ENCODE data around the gene APOL1.
A peak's percentile ranks its signal among the peaks of the same experiment; 100 is the strongest.

The APOL1 gene

DNA sequence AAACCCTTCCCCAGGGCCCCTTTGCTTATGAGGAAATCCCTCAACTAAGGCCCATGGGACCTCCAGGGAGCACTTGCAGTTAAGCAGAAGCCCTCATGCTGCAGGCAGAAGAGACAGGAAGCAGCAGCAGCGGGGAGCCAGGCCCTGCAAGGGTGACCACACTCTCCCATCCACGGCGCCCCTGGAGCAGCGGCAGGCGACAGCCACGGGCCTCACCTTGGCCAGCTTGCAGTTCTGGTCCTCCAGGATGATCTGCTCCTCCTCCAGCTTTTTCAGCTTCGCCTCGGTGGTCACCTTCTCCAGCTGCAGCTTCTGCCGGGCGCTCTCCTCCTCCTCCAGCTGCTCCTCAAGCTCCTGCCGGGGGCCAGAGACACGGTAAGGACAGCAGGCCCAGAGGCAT, 47.0 kb downstream of the APOL1 start:
- no peaks in the 10 kb centered on the region for H3K27me3 ChIP-seq
- H3K4me3 ChIP-seq (ENCODE audit: low read depth in 1 of 2, low read length in 1 of 2), result no peak overlapping the region
- H3K27ac ChIP-seq, result no peak overlapping the region
- no peaks in the 10 kb centered on the region for H3K4me1 ChIP-seq (ENCODE audit: control insufficient read depth in 1 of 2, insufficient read depth in 1 of 2, low read depth in 1 of 2, low read length in 1 of 2)
- TF ChIP-seq, protein P1, sequence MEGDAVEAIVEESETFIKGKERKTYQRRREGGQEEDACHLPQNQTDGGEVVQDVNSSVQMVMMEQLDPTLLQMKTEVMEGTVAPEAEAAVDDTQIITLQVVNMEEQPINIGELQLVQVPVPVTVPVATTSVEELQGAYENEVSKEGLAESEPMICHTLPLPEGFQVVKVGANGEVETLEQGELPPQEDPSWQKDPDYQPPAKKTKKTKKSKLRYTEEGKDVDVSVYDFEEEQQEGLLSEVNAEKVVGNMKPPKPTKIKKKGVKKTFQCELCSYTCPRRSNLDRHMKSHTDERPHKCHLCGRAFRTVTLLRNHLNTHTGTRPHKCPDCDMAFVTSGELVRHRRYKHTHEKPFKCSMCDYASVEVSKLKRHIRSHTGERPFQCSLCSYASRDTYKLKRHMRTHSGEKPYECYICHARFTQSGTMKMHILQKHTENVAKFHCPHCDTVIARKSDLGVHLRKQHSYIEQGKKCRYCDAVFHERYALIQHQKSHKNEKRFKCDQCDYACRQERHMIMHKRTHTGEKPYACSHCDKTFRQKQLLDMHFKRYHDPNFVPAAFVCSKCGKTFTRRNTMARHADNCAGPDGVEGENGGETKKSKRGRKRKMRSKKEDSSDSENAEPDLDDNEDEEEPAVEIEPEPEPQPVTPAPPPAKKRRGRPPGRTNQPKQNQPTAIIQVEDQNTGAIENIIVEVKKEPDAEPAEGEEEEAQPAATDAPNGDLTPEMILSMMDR (IDR thresholded peaks at IDR 0.05), result no peak
- peaks cover 11% of the 10 kb centered on the region for H3K9me3 ChIP-seq
- H3K36me3 ChIP-seq, result peaks cover 100% of the 10 kb centered on the region

DNA sequence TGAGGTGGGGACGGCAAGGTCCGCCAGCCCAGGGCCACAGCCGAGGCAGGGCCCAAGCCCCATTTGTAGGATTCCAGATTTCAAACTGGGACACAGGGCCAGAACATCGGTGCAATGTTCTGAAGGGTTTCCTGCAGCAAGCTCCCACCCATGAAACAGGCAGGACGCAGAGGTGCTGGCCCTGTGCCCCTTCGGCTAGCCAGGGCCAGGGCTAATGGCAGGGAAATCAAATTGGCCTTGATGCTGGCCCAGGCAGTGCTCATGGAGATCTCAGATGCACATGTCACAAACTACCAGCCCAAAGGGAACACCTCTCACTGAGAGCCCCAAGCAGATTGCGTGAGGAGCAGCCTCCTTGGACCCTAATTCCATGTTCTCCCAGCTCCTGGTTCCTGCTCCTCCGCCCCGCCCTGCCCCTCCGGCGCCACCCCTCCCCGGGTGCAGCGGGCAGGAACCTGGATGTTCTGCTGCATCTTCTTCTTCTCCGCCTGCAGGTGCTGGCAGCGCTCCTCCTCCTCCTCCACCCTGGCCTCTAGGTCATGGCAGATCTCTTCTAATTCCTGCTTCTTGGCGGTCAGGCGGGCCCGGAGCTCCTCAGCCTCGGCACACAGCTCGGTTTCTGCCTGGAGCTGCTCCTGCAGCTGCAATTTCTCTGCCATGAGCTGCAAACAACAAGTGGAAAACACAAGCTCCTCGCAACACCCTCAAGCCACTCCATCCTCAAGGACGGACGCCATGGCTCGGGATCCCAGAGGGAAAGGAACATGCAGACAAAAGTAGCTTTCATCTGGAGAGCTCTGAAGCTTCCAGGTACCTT, 47.7 kb downstream of the APOL1 start:
- Histone ChIP-seq H3K4me3 (ENCODE audit: low read depth in 1 of 2, low read length in 1 of 2) (no peak overlapping the region), H3K9me3 (peaks cover 8% of the 10 kb centered on the region), H3K27me3 (no peaks in the 10 kb centered on the region), H3K4me1 (ENCODE audit: control insufficient read depth in 1 of 2, insufficient read depth in 1 of 2, low read depth in 1 of 2, low read length in 1 of 2) (no peaks in the 10 kb centered on the region), H3K27ac (no peak overlapping the region), H3K36me3 (peaks cover 100% of the 10 kb centered on the region)
- TF ChIP-seq, protein P1 (IDR thresholded peaks at IDR 0.05), result no peak

DNA sequence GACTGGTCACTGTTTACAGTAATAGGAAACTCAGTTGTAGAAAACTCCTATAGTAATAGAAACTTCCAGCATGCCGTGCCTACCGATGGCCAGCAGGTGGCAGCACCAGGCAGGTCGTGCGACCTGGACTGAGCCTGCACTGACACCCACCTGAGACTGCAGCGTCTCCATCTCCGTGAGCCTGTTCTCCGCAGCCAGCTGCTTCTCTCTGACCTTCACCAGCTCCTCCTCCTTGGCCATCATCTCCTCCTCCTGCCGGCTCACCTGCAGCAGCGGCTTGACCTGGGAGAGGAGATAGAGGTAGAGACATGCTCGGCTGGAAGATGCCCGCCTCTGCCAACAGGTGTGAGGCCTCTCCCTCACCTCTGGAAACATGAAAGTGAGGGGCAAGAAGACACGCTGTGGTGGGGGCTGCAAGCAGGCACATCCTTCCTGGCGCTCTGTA, 48.5 kb downstream of the APOL1 start:
- Histone ChIP-seq H3K9me3 (peaks cover 13% of the 10 kb centered on the region), H3K36me3 (peaks cover 100% of the 10 kb centered on the region), H3K27me3 (no peaks in the 10 kb centered on the region), H3K27ac (peak overlapping the region; percentile 32), H3K4me1 (ENCODE audit: control insufficient read depth in 1 of 2, insufficient read depth in 1 of 2, low read depth in 1 of 2, low read length in 1 of 2) (no peaks in the 10 kb centered on the region), H3K4me3 (ENCODE audit: low read depth in 1 of 2, low read length in 1 of 2) (no peak overlapping the region)
- TF ChIP-seq, protein P1 (IDR thresholded peaks at IDR 0.05), result peak; percentile 92

DNA sequence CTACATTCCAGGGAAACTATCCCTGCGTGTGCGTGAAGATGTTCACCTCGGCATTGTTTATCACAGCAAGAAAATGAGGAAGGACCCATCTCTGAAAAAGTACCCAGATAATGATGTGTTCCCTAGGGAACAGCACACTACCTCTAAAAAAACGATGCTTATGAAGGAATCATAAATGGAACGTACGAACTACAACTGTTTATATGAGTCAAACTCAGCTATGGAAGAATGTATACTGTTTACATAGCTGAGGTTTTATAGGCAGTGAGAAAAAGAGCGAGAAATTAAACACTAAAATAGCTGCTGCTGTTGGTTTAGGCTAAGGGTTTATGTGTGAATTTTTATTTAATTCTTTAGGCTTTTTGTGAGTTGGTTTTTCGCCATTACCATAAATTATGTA, 48.9 kb downstream of the APOL1 start:
- TF ChIP-seq, protein P1 (IDR thresholded peaks at IDR 0.05), result no peak
- no peaks in the 10 kb centered on the region for H3K27me3 ChIP-seq
- no peak overlapping the region for H3K4me3 ChIP-seq (ENCODE audit: low read depth in 1 of 2, low read length in 1 of 2)
- H3K27ac ChIP-seq, result peak overlapping the region; percentile 32
- peaks cover 100% of the 10 kb centered on the region for H3K36me3 ChIP-seq
- peaks cover 14% of the 10 kb centered on the region for H3K9me3 ChIP-seq
- no peaks in the 10 kb centered on the region for H3K4me1 ChIP-seq (ENCODE audit: control insufficient read depth in 1 of 2, insufficient read depth in 1 of 2, low read depth in 1 of 2, low read length in 1 of 2)

DNA sequence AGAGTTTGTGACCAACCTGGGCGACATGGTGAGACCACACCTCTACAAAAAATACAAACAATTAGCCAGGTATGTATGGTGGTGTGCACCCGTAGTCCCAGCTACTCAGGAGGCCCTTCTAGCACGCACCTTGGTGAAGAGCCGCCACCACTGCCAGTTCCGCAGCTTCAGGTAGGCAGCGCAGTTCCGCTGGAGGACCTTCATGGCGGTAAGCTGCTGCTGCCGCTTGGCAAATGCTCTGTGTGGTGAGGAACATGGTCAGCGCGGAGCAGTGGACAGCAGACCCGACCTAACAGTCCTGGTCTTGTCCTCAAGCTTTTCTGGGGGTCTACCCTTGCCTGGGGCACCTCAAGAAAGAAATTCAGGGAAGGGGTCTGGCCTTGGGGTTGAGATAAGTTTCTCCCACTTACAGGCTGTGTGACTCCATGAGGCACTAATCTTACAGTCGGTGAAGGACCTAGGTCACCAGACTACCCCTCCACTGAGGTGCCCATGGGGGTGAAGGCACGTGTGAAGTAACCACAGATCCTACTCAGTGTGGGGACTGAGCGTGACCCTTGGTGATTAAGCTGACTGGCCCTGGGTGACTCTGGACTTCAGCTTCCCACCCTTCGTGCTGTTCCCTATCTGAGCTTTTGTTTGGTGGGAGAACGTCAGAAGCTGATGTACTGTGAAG, 49.6 kb downstream of the APOL1 start:
- no peaks in the 10 kb centered on the region for H3K27me3 ChIP-seq
- H3K9me3 ChIP-seq, result peaks cover 14% of the 10 kb centered on the region
- H3K36me3 ChIP-seq, result peaks cover 100% of the 10 kb centered on the region
- H3K4me1 ChIP-seq (ENCODE audit: control insufficient read depth in 1 of 2, insufficient read depth in 1 of 2, low read depth in 1 of 2, low read length in 1 of 2), result no peaks in the 10 kb centered on the region
- H3K4me3 ChIP-seq (ENCODE audit: low read depth in 1 of 2, low read length in 1 of 2), result no peak overlapping the region
- TF ChIP-seq, protein P1 (IDR thresholded peaks at IDR 0.05), result no peak
- peak overlapping the region; percentile 20 for H3K27ac ChIP-seq

Data from neutrophil (primary cell).